A673 (cell line): Measurements from ENCODE around the gene AMMECR1.

ENCODE experiments used
- EZH2 ChIP-seq: fragments of 200-600 bp; sonication (generic); IDR thresholded peaks from 2 replicates; pipeline ENCODE4 v1.6.1; 2017; ENCODE audit warnings: borderline replicate concordance, low read depth, mild to moderate bottlenecking, mixed read lengths, antibody characterized with exemption, low read length; ENCODE audit not compliant: poor library complexity, severe bottlenecking
- TF ChIP-seq, protein P1 (sequence below): fragments of 300-800, 200-600 bp; sonication (generic); conservative IDR thresholded peaks from 2 replicates; pipeline ENCODE4 v1.5.1; 2017; ENCODE audit warnings: low read depth, mild to moderate bottlenecking, antibody characterized with exemption, low read length, moderate library complexity, mixed read lengths

DNA sequence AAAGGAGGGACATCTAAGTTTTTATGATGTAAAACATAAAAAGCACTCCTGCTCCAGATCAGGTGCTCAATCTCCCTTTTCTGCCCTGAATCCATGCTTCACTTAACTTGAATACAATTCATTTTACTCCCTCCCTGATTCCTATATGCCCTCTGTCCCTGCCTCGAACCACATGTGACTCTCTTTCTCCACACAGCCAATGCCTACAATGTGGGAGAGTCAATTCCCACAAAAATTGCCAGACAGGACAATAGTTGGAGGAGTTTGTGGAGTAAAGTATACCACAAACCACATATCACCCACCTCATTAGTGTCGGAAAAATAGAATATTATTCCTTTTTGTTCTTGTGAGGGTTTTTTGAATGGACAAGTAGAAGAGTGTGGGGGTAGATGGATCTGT lies 9.7 kb downstream of the AMMECR1 start:
- TF ChIP-seq EZH2: no peak
- TF ChIP-seq, protein P1, sequence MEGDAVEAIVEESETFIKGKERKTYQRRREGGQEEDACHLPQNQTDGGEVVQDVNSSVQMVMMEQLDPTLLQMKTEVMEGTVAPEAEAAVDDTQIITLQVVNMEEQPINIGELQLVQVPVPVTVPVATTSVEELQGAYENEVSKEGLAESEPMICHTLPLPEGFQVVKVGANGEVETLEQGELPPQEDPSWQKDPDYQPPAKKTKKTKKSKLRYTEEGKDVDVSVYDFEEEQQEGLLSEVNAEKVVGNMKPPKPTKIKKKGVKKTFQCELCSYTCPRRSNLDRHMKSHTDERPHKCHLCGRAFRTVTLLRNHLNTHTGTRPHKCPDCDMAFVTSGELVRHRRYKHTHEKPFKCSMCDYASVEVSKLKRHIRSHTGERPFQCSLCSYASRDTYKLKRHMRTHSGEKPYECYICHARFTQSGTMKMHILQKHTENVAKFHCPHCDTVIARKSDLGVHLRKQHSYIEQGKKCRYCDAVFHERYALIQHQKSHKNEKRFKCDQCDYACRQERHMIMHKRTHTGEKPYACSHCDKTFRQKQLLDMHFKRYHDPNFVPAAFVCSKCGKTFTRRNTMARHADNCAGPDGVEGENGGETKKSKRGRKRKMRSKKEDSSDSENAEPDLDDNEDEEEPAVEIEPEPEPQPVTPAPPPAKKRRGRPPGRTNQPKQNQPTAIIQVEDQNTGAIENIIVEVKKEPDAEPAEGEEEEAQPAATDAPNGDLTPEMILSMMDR: no peak
